IMR-90 (cell line): ENCODE results near the gene INCENP. TPM values are rescaled to one million over a fixed set of nuclear protein-coding genes. Genes with fewer than 3 reads are reported as not detected.

Source experiments
- ATAC-seq: fragments of 200-7000 bp; cut with Tn5 transposase; 2 replicates; pipeline ENCODE4 v1.9.1; 2020; ENCODE audit warnings: low read depth, mild to moderate bottlenecking, moderate library complexity
- BruUV-seq: library from RNA; stranded (reverse); fragments of 400-500 nt; replicated peaks from 2 replicates; lab custom pipeline; 2021; lab: Mats Ljungman, UMichigan
- CTCF ChIA-PET: fragments of 300-600 bp; formaldehyde crosslinking; extraction: SDS; loops from one replicate; lab custom pipeline; 2021; ENCODE audit warnings: antibody characterized with exemption; lab: Yijun Ruan, JAX
- POLR2A ChIA-PET: fragments of 300-600 bp; sonication (Branson Sonifier 250); formaldehyde crosslinking; loops from one replicate; lab custom pipeline; 2022; ENCODE audit warnings: antibody characterized with exemption; ENCODE audit not compliant: unreplicated experiment; lab: Charles Lee
- DNase-seq: peaks from one replicate; pipeline ENCODE4 v3.0.0; 2013
- H2AFZ ChIP-seq: replicated peaks from 2 replicates; pipeline ENCODE3; 2013; ENCODE audit warnings: low read length, mild to moderate bottlenecking; ENCODE audit not compliant: poor library complexity
- H2AK5ac ChIP-seq: 2 replicates; pipeline ENCODE4 v1.6.1; 2013; ENCODE audit warnings: low read depth, low read length, inconsistent platforms
- H2AK9ac ChIP-seq: replicated peaks from 2 replicates; pipeline ENCODE3; 2013; ENCODE audit warnings: mild to moderate bottlenecking, low read depth, low read length, moderate library complexity; ENCODE audit not compliant: poor library complexity
- H2BK120ac ChIP-seq: 2 replicates; pipeline ENCODE4 v1.6.1; 2013; ENCODE audit warnings: low read depth, low read length, inconsistent platforms
- H2BK15ac ChIP-seq: 3 replicates; pipeline ENCODE4 v1.6.1; 2013; ENCODE audit warnings: low read depth, low read length, inconsistent platforms
- H2BK20ac ChIP-seq: 2 replicates; pipeline ENCODE4 v1.6.1; 2013; ENCODE audit warnings: low read depth, mild to moderate bottlenecking, inconsistent platforms, low read length, moderate library complexity
- H2BK5ac ChIP-seq: 2 replicates; pipeline ENCODE4 v1.6.1; 2013; ENCODE audit warnings: mild to moderate bottlenecking, low read depth, low read length, inconsistent platforms; ENCODE audit not compliant: poor library complexity, severe bottlenecking
- H3K14ac ChIP-seq: replicated peaks from 2 replicates; pipeline ENCODE4 v1.6.1; 2013; ENCODE audit warnings: low read depth, low read length, inconsistent platforms
- H3K18ac ChIP-seq: 2 replicates; pipeline ENCODE4 v1.6.1; 2013; ENCODE audit warnings: low read depth, low read length, control low read depth
- H3K23ac ChIP-seq: 2 replicates; pipeline ENCODE4 v1.6.1; 2013; ENCODE audit warnings: low read depth, low read length, inconsistent platforms
- H3K27ac ChIP-seq: 2 replicates; pipeline ENCODE4 v1.5.1; 2013; ENCODE audit warnings: mild to moderate bottlenecking, control low read depth, low read length; ENCODE audit not compliant: insufficient read depth
- H3K27me3 ChIP-seq: 2 replicates; pipeline ENCODE4 v1.6.1; 2013; ENCODE audit warnings: low read length; ENCODE audit not compliant: control insufficient read depth, insufficient read depth
- H3K36me3 ChIP-seq: 2 replicates; pipeline ENCODE4 v1.6.1; 2013; ENCODE audit warnings: low read length, mixed read lengths; ENCODE audit not compliant: control insufficient read depth, insufficient read depth
- H3K4ac ChIP-seq: 2 replicates; pipeline ENCODE4 v1.6.1; 2013; ENCODE audit warnings: low read depth, low read length, inconsistent platforms
- H3K4me1 ChIP-seq: 2 replicates; pipeline ENCODE4 v1.6.1; 2013; ENCODE audit warnings: low read length, mixed read lengths; ENCODE audit not compliant: control insufficient read depth, insufficient read depth
- H3K4me2 ChIP-seq: 2 replicates; pipeline ENCODE4 v1.6.1; 2013; ENCODE audit warnings: low read depth, mild to moderate bottlenecking, control low read depth, low read length, moderate library complexity
- H3K4me3 ChIP-seq: 2 replicates; pipeline ENCODE4 v1.5.1; 2013; ENCODE audit warnings: low read depth, mild to moderate bottlenecking, control low read depth, low read length, moderate library complexity; ENCODE audit not compliant: insufficient read depth
- H3K56ac ChIP-seq: 2 replicates; pipeline ENCODE4 v1.6.1; 2013; ENCODE audit warnings: low read length, inconsistent platforms; ENCODE audit not compliant: insufficient read depth; ENCODE audit errors: extremely low read depth
- H3K79me1 ChIP-seq, 2 experiments: 2 replicates each; pipeline ENCODE4 v1.6.1; 2013; ENCODE audit warnings: low read length in 2 of 2, inconsistent platforms in 1 of 2, low read depth in 1 of 2
- H3K9ac ChIP-seq: 2 replicates; pipeline ENCODE4 v1.6.1; 2013; ENCODE audit warnings: low read depth, low read length, control low read depth
- H3K9me1 ChIP-seq: 2 replicates; pipeline ENCODE4 v1.6.1; 2013; ENCODE audit warnings: low read length, inconsistent platforms; ENCODE audit not compliant: insufficient read depth
- H3K9me3 ChIP-seq: 2 replicates; pipeline ENCODE4 v1.6.1; 2013; ENCODE audit warnings: low read length; ENCODE audit not compliant: control insufficient read depth, insufficient read depth
- H4K20me1 ChIP-seq: 2 replicates; pipeline ENCODE4 v1.6.1; 2013; ENCODE audit warnings: low read length, inconsistent platforms; ENCODE audit not compliant: insufficient read depth
- H4K5ac ChIP-seq: 2 replicates; pipeline ENCODE4 v1.6.1; 2013; ENCODE audit warnings: mild to moderate bottlenecking, low read depth, low read length, control low read depth
- H4K8ac ChIP-seq, 2 experiments: 2 replicates each; pipeline ENCODE4 v1.6.1; 2013; ENCODE audit warnings: low read depth in 2 of 2, low read length in 2 of 2, control low read depth in 1 of 2, inconsistent platforms in 1 of 2
- H4K91ac ChIP-seq: 2 replicates; pipeline ENCODE4 v1.6.1; 2013; ENCODE audit warnings: low read depth, low read length, inconsistent platforms; ENCODE audit not compliant: insufficient read depth
- CTCF ChIP-seq: conservative IDR thresholded peaks from 2 replicates; pipeline ENCODE4 v1.5.1; 2012; ENCODE audit warnings: mild to moderate bottlenecking, low read depth, low read length, improper control_type of control experiment
- RCOR1 ChIP-seq: IDR thresholded peaks from 2 replicates; pipeline ENCODE4 v1.6.1; 2012; ENCODE audit warnings: mild to moderate bottlenecking, low read length, improper control_type of control experiment; ENCODE audit not compliant: insufficient replicate concordance
- RFX5 ChIP-seq: IDR thresholded peaks from 2 replicates; pipeline ENCODE4 v1.8.0; 2012; ENCODE audit warnings: low read depth, mild to moderate bottlenecking, low read length, moderate library complexity
- WGBS, 2 experiments: methylation state at CpG; one replicate each; pipeline versions ENCODE4 v1.1.5 to v1.1.7; 2013; ENCODE audit warnings: missing lambda C conversion rate in 2 of 2; ENCODE audit not compliant: insufficient read length in 1 of 2; ENCODE audit errors: extremely low coverage in 2 of 2; 5-methylcytosine and 5-hydroxymethylcytosine counted together
- dilution Hi-C: fragments of 300-500 bp; cut with HindIII; formaldehyde crosslinking; loops from one replicate; pipeline ENCODE4 v1.14.3; 2018; ENCODE audit warnings: low sequenced_read_pairs; ENCODE audit not compliant: unreplicated experiment
- in situ Hi-C: fragments of 300-500 bp; cut with MboI; formaldehyde crosslinking; loops from 3 replicates; pipeline ENCODE4 v1.14.3; 2019; ENCODE audit warnings: low sequenced_read_pairs, inconsistent platforms, mixed read lengths
- intact Hi-C: fragments of 100-400 bp; cut with micrococcal nuclease; formaldehyde crosslinking; loops from 2 replicates; pipeline ENCODE4 v1.10.0; 2022
- polyA plus RNA-seq, 3 experiments: library from polyadenylated mRNA; depleted of rRNA; stranded (reverse); fragments of >200 nt; gene quantifications; 2 replicates each; pipeline ENCODE4 v1.2.3, GENCODE V29; 2012; ENCODE audit warnings: low replicate concordance in 1 of 3
- total RNA-seq: library from RNA; depleted of rRNA; stranded (reverse); fragments of >200 nt; gene quantifications from 2 replicates; pipeline ENCODE4 v1.2.3, GENCODE V29; 2012

Gene INCENP
- total and polyA plus RNA-seq, 2 of the 4 experiments (the other 2 are of a cell fraction), result 18.6 to 23.8 TPM

GRCh38 chr11:62143727-62144126 lies 19.9 kb downstream of the INCENP start:
- no peak overlapping the region for H2BK120ac ChIP-seq
- H3K9ac ChIP-seq, result no peak overlapping the region
- dilution Hi-C loops, result no loop called here
- intact Hi-C loops, result no loop called here
- no peak overlapping the region for H3K56ac ChIP-seq
- DNase-seq, result no peak
- H4K8ac ChIP-seq, result no peak overlapping the region
- peaks cover 54% of the 10 kb centered on the region for H3K36me3 ChIP-seq
- H3K23ac ChIP-seq, result no peak overlapping the region
- no peak overlapping the region for H2BK20ac ChIP-seq
- no peak overlapping the region for H3K14ac ChIP-seq
- no peak overlapping the region for H4K91ac ChIP-seq
- no peak overlapping the region for H3K27ac ChIP-seq
- no peak overlapping the region for H3K18ac ChIP-seq
- H2BK15ac ChIP-seq, result no peak overlapping the region
- H3K4me3 ChIP-seq, result no peak overlapping the region
- no peak overlapping the region for H2BK5ac ChIP-seq
- no peak overlapping the region for H3K4ac ChIP-seq
- no peak for ATAC-seq
- H2AK5ac ChIP-seq, result no peak overlapping the region
- H2AK9ac ChIP-seq, result no peak overlapping the region
- no peaks in the 10 kb centered on the region; the same call in 1 of the 2 replicates for H4K20me1 ChIP-seq
- H3K9me3 ChIP-seq, result no peaks in the 10 kb centered on the region
- in situ Hi-C loops, result no loop called here
- WGBS, 2 experiments, result no CpG with 5 or more reads among the region's 1 CpG
- CTCF ChIA-PET, result no interaction called here
- no peaks in the 10 kb centered on the region for H3K4me1 ChIP-seq
- BruUV-seq, result no TSS peak
- no peak overlapping the region for H4K5ac ChIP-seq
- no peak overlapping the region for H3K4me2 ChIP-seq
- peaks cover 8 to 10% of the 10 kb centered on the region in 2 experiments; a peak in 3 of 4 replicates for H3K79me1 ChIP-seq
- POLR2A ChIA-PET, result no interaction called here
- TF ChIP-seq RCOR1 (no peak), CTCF (0 out of 2 replicates have a peak, but pooled peaks have one; percentile 3), RFX5 (no peak)
- no peaks in the 10 kb centered on the region for H3K27me3 ChIP-seq
- no peak overlapping the region for H2AFZ ChIP-seq
- no peaks in the 10 kb centered on the region for H3K9me1 ChIP-seq
